ENCODE measurements around the gene MICALL1. TPM values are rescaled to one million over a fixed set of nuclear protein-coding genes. Genes with fewer than 3 reads are reported as not detected.
A peak's percentile ranks its signal among the peaks of the same experiment; 100 is the strongest.

Gene MICALL1
- total and polyA plus RNA-seq, 9 of the 15 experiments (the other 6 are each of a cell fraction or from before 2014, with no cell fraction given): 0.32 to 21.5 (median 6.1) TPM

GRCh38 chr22:37991731-37992442 lies 85.8 kb downstream of the MICALL1 start:
- WGBS (ENCODE audit: insufficient coverage, low coverage, missing lambda C conversion rate): 22% methylated on average over 4 of the region's 6 CpGs
- Histone ChIP-seq H3K4me1 (replicated peaks in 1 of 2; ENCODE audit: control insufficient read depth in 2 of 2, insufficient read depth in 2 of 2, low read length in 2 of 2) (peaks cover 0 to 8% of the 10 kb centered on the region in 2 experiments; a peak in 3 of 5 replicates), H3K27me3 (ENCODE audit: control insufficient read depth in 2 of 2, insufficient read depth in 2 of 2, low read length in 2 of 2) (no peaks in the 10 kb centered on the region), H4K20me1 (replicated peaks; ENCODE audit: control insufficient read depth, insufficient read depth, low read length) (no peaks in the 10 kb centered on the region), H3K27ac (ENCODE audit: extremely low read depth, low read depth, low read length) (no peak overlapping the region), H3K4me3 (no peak overlapping the region), H2AFZ (ENCODE audit: low read depth, low read length) (no peak overlapping the region), H3K79me2 (ENCODE audit: control insufficient read depth, insufficient read depth, low read length) (no peaks in the 10 kb centered on the region), H3K9me1 (ENCODE audit: control insufficient read depth, insufficient read depth, low read length) (no peaks in the 10 kb centered on the region), H3K9me3 (replicated peaks; ENCODE audit: control insufficient read depth, insufficient read depth, low read depth, low read length) (no peaks in the 10 kb centered on the region), H3K9ac (ENCODE audit: insufficient read depth in 1 of 2, low read depth in 2 of 2, low read length in 2 of 2) (no peak overlapping the region), H3K4me2 (ENCODE audit: insufficient read depth, low read length) (no peak overlapping the region), H3K36me3 (ENCODE audit: control insufficient read depth, insufficient read depth, low read length) (no peaks in the 10 kb centered on the region)
- ChIA-PET CTCF (ENCODE audit: low intra/inter-chr PET ratio) (no interaction called here), POLR2A (interaction anchor here (0.6 kb wide), 1 partner anchor 81 kb away, joined by 3 read pairs; no protein-coding TSS in a partner anchor)
- in situ Hi-C loops (cut with MboI) (no loop called here), intact Hi-C loops (cut with micrococcal nuclease) (no loop called here)
- peak in 1 of 4 experiments; percentile 16 for DNase-seq (ENCODE audit: extremely low read depth in 1 of 4, low spot score in 3 of 4)
- BruUV-seq (replicated peaks): no TSS peak
- FAIRE-seq: no peak
- ATAC-seq: peak; percentile 53; the same call in 2 of the 3 replicates
- TF ChIP-seq CBX5 (IDR thresholded peaks at IDR 0.05; ENCODE audit: borderline replicate concordance, low read depth) (no peak), ZBTB11 (CRISPR knock-in tag; IDR thresholded peaks at IDR 0.05) (no peak), ARID3B (CRISPR knock-in tag; IDR thresholded peaks at IDR 0.05; ENCODE audit: borderline replicate concordance) (no peak), NCOA6 (IDR thresholded peaks at IDR 0.05) (no peak), ESRRA (IDR thresholded peaks at IDR 0.05; ENCODE audit: borderline replicate concordance, low read depth) (peak; percentile 68; the same call in 1 of the 2 replicates), HLTF (IDR thresholded peaks at IDR 0.05) (no peak), SMC3 (conservative IDR thresholded peaks at IDR 0.05; ENCODE audit: insufficient read depth, low read depth, low read length) (no peak), FOXP4 (CRISPR knock-in tag; IDR thresholded peaks at IDR 0.05; ENCODE audit: borderline replicate concordance) (no peak), ZNF311 (CRISPR knock-in tag; IDR thresholded peaks at IDR 0.05) (no peak), ATF1 (CRISPR knock-in tag; IDR thresholded peaks at IDR 0.05) (no peak), ATF1 (tag; IDR thresholded peaks at IDR 0.05) (peak; percentile 63), ATF6 (CRISPR knock-in tag; IDR thresholded peaks at IDR 0.05) (no peak), ATF7 (IDR thresholded peaks at IDR 0.05) (peak; percentile 46; the same call in 1 of the 2 replicates)

All from K562 (cell line).